GM23338 (cell line): ENCODE data around the gene WSB2.

Source experiments
- CREB1 ChIP-seq: fragments of 250-450 bp; sonication (Bioruptor Pico); IDR thresholded peaks from 2 replicates; pipeline ENCODE4 v1.5.0; 2020; ENCODE audit warnings: low read depth, mild to moderate bottlenecking, moderate library complexity
- ETS1 ChIP-seq: IDR thresholded peaks from 2 replicates; pipeline ENCODE4 v1.6.1; 2016; ENCODE audit warnings: antibody characterized with exemption
- EZH2 ChIP-seq: fragments of 200-600 bp; sonication (generic); IDR thresholded peaks from one replicate; pipeline ENCODE4 v1.8.0; 2017; ENCODE audit warnings: antibody characterized with exemption, mild to moderate bottlenecking, low read depth; ENCODE audit not compliant: unreplicated experiment
- EZH2phosphoT487 ChIP-seq: fragments of 200-600 bp; sonication (generic); IDR thresholded peaks from one replicate; pipeline ENCODE4 v1.8.1; 2018; ENCODE audit warnings: antibody characterized with exemption; ENCODE audit not compliant: unreplicated experiment
- JUNB ChIP-seq: IDR thresholded peaks from one replicate; pipeline ENCODE4 v1.6.1; 2016; ENCODE audit warnings: antibody characterized with exemption; ENCODE audit not compliant: unreplicated experiment
- NANOG ChIP-seq: IDR thresholded peaks from 2 replicates; pipeline ENCODE4 v1.6.1; 2016; ENCODE audit warnings: antibody characterized with exemption, borderline replicate concordance
- POLR2AphosphoS5 ChIP-seq: IDR thresholded peaks from 2 replicates; pipeline ENCODE4 v1.6.1; 2016; ENCODE audit warnings: antibody characterized with exemption, low read depth
- STAT1 ChIP-seq: IDR thresholded peaks from one replicate; pipeline ENCODE4 v1.6.1; 2016; ENCODE audit warnings: antibody characterized with exemption; ENCODE audit not compliant: unreplicated experiment
- ZNF114 ChIP-seq: fragments of 250-450 bp; sonication (Bioruptor Pico); IDR thresholded peaks from 2 replicates; pipeline ENCODE4 v1.5.0; 2020; ENCODE audit warnings: mild to moderate bottlenecking, moderate library complexity
- ZNF331 ChIP-seq: fragments of 250-450 bp; sonication (Bioruptor Pico); IDR thresholded peaks from 2 replicates; pipeline ENCODE4 v1.5.0; 2020; ENCODE audit warnings: low read depth, mild to moderate bottlenecking, moderate library complexity
- ZNF462 ChIP-seq: fragments of 250-450 bp; sonication (Bioruptor Pico); IDR thresholded peaks from 2 replicates; pipeline ENCODE4 v1.5.0; 2020; ENCODE audit warnings: mild to moderate bottlenecking, moderate library complexity
- TF ChIP-seq, protein P1 (sequence below): IDR thresholded peaks from one replicate; pipeline ENCODE4 v1.6.1; 2018; ENCODE audit warnings: antibody characterized with exemption; ENCODE audit not compliant: unreplicated experiment
- TF ChIP-seq, protein P2 (sequence below), 2 experiments: fragments of 200-600 bp in 1 of 2; sonication (generic) in 1 of 2; conservative IDR thresholded peaks; 2 replicates each; pipeline versions ENCODE4 v1.5.1 to v1.6.1; 2016 to 2017; ENCODE audit warnings: antibody characterized with exemption in 2 of 2, low read depth in 2 of 2, mild to moderate bottlenecking in 2 of 2, moderate library complexity in 1 of 2

GRCh38 chr12:118055865-118056773 is 4.9 kb downstream of the WSB2 start:
- TF ChIP-seq, protein P1, sequence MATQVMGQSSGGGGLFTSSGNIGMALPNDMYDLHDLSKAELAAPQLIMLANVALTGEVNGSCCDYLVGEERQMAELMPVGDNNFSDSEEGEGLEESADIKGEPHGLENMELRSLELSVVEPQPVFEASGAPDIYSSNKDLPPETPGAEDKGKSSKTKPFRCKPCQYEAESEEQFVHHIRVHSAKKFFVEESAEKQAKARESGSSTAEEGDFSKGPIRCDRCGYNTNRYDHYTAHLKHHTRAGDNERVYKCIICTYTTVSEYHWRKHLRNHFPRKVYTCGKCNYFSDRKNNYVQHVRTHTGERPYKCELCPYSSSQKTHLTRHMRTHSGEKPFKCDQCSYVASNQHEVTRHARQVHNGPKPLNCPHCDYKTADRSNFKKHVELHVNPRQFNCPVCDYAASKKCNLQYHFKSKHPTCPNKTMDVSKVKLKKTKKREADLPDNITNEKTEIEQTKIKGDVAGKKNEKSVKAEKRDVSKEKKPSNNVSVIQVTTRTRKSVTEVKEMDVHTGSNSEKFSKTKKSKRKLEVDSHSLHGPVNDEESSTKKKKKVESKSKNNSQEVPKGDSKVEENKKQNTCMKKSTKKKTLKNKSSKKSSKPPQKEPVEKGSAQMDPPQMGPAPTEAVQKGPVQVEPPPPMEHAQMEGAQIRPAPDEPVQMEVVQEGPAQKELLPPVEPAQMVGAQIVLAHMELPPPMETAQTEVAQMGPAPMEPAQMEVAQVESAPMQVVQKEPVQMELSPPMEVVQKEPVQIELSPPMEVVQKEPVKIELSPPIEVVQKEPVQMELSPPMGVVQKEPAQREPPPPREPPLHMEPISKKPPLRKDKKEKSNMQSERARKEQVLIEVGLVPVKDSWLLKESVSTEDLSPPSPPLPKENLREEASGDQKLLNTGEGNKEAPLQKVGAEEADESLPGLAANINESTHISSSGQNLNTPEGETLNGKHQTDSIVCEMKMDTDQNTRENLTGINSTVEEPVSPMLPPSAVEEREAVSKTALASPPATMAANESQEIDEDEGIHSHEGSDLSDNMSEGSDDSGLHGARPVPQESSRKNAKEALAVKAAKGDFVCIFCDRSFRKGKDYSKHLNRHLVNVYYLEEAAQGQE, result no peak
- TF ChIP-seq EZH2phosphoT487 (no peak), EZH2 (no peak), CREB1 (no peak), POLR2AphosphoS5 (no peak), ETS1 (no peak), NANOG (no peak), ZNF331 (CRISPR knock-in tag) (no peak), JUNB (no peak), ZNF114 (CRISPR knock-in tag) (no peak), ZNF462 (CRISPR knock-in tag) (no peak), STAT1 (no peak)
- TF ChIP-seq, protein P2, sequence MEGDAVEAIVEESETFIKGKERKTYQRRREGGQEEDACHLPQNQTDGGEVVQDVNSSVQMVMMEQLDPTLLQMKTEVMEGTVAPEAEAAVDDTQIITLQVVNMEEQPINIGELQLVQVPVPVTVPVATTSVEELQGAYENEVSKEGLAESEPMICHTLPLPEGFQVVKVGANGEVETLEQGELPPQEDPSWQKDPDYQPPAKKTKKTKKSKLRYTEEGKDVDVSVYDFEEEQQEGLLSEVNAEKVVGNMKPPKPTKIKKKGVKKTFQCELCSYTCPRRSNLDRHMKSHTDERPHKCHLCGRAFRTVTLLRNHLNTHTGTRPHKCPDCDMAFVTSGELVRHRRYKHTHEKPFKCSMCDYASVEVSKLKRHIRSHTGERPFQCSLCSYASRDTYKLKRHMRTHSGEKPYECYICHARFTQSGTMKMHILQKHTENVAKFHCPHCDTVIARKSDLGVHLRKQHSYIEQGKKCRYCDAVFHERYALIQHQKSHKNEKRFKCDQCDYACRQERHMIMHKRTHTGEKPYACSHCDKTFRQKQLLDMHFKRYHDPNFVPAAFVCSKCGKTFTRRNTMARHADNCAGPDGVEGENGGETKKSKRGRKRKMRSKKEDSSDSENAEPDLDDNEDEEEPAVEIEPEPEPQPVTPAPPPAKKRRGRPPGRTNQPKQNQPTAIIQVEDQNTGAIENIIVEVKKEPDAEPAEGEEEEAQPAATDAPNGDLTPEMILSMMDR (conservative IDR thresholded peaks at IDR 0.05; ENCODE audit: low read depth in 2 of 2), result no peak
